ENCODE measurements around the gene MKNK1. TPM values are rescaled to one million over a fixed set of nuclear protein-coding genes. Genes with fewer than 3 reads are reported as not detected.
A peak's percentile ranks its signal among the peaks of the same experiment; 100 is the strongest.

MKNK1 gene
- total RNA-seq, 1 donor from 2014 or later: 28.0 TPM

DNA sequence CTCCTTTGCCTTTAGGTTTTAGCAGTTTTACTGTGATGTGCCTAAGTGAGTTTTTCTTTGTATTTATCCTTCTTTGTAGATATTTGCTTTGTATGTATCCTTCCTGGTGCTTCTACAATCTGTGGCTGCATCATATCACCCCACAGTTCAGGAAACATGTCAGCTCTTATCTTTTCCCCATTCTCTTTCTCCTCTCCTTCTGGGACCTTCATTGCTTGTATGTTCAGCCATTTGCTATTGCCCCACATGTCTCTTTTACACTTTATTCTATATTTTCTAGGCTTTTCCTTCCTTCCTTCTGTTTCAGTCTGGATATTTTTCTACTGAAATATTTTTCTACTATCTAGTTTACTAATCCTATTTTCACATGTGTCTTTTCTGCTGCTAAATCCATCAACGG lies 67.5 kb downstream of the MKNK1 start:
- no peaks in the 10 kb centered on the region for H3K36me3 Mint-ChIP-seq (ENCODE audit: low read depth)
- TF ChIP-seq, protein P1, sequence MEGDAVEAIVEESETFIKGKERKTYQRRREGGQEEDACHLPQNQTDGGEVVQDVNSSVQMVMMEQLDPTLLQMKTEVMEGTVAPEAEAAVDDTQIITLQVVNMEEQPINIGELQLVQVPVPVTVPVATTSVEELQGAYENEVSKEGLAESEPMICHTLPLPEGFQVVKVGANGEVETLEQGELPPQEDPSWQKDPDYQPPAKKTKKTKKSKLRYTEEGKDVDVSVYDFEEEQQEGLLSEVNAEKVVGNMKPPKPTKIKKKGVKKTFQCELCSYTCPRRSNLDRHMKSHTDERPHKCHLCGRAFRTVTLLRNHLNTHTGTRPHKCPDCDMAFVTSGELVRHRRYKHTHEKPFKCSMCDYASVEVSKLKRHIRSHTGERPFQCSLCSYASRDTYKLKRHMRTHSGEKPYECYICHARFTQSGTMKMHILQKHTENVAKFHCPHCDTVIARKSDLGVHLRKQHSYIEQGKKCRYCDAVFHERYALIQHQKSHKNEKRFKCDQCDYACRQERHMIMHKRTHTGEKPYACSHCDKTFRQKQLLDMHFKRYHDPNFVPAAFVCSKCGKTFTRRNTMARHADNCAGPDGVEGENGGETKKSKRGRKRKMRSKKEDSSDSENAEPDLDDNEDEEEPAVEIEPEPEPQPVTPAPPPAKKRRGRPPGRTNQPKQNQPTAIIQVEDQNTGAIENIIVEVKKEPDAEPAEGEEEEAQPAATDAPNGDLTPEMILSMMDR (conservative IDR thresholded peaks at IDR 0.05): no peak
- peaks cover 8% of the 10 kb centered on the region for H3K9me3 Mint-ChIP-seq
- peaks cover 74% of the 10 kb centered on the region for H3K27me3 Mint-ChIP-seq (ENCODE audit: low read depth)
- no peak overlapping the region for H3K4me3 Mint-ChIP-seq
- DNase-seq (ENCODE audit: low read depth, low spot score): no peak
- H3K4me1 Mint-ChIP-seq: peaks cover 4% of the 10 kb centered on the region
- H3K27ac Mint-ChIP-seq (ENCODE audit: unreplicated experiment): no peak overlapping the region

DNA sequence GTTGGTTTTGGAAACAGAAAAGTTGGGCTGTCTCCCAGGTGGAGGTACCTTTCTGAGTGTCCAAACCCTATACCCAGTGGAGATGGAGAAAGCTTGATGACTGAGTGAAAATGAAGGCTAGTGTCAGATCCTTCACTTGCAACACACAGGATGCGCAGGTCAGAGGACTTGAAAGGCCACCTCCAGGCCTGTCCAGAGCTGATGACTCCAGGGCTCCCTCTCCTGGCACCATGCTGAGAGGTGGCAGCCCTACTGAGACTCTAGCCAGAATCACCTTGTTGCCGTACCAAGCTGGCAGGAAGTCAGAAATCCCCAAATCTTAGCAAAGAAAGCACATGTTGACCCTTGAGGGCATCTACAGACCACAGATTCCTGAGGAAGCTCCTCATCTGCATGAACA lies 69.0 kb downstream of the MKNK1 start:
- Mint-ChIP-seq H3K27ac (ENCODE audit: unreplicated experiment) (no peak overlapping the region), H3K36me3 (ENCODE audit: low read depth) (no peaks in the 10 kb centered on the region), H3K27me3 (ENCODE audit: low read depth) (peaks cover 71% of the 10 kb centered on the region), H3K4me3 (no peak overlapping the region), H3K9me3 (peaks cover 8% of the 10 kb centered on the region), H3K4me1 (peaks cover 4% of the 10 kb centered on the region)
- TF ChIP-seq, protein P1 (conservative IDR thresholded peaks at IDR 0.05): peak; percentile 50
- DNase-seq (ENCODE audit: low read depth, low spot score): no peak

DNA sequence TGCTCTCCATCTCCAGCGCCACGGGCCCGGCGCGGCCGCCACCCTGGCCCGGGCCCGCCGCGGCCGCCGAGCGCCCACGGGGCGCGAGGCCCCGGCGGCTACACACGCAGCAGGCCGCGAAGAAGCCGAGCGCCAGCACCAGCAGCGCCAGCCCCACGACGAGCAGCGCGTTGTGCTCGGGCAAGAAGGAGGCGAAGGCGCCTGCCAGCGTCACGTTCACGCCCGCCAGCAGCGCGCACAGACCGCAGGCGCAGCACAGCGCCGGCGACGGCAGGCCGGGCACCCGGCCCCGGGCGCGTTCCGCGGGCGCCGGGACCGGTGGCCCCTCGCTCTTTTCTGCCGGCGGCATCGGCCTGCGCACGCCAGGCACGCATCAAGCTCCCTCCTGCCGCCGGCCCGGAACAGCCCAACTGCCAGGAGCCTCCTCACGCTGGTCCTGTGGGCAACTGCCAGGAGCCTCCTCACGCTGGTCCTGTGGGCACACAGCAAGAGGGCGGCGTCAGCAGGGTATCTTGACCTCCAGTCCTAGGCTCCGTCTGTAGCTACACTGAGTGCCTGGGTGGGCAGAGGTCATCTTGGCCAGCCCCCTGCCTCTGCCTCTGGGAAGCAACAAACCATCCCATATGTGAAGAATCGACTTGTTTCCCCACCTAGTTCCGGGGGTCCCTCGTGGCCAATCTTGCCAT lies 70.7 kb downstream of the MKNK1 start:
- TF ChIP-seq, protein P1 (conservative IDR thresholded peaks at IDR 0.05): no peak
- peak; percentile 36 for DNase-seq (ENCODE audit: low read depth, low spot score)
- H3K4me3 Mint-ChIP-seq: peak overlapping the region; percentile 80
- H3K9me3 Mint-ChIP-seq: peaks cover 8% of the 10 kb centered on the region
- no peaks in the 10 kb centered on the region for H3K36me3 Mint-ChIP-seq (ENCODE audit: low read depth)
- no peak overlapping the region for H3K27ac Mint-ChIP-seq (ENCODE audit: unreplicated experiment)
- H3K27me3 Mint-ChIP-seq (ENCODE audit: low read depth): peaks cover 76% of the 10 kb centered on the region
- H3K4me1 Mint-ChIP-seq: peaks cover 5% of the 10 kb centered on the region

- Mint-ChIP-seq H3K4me1 (peaks cover 12% of the 10 kb centered on the region), H3K27me3 (ENCODE audit: low read depth) (peaks cover 80% of the 10 kb centered on the region), H3K36me3 (ENCODE audit: low read depth) (no peaks in the 10 kb centered on the region), H3K4me3 (no peak overlapping the region), H3K27ac (ENCODE audit: unreplicated experiment) (no peak overlapping the region), H3K9me3 (peaks cover 8% of the 10 kb centered on the region)
- TF ChIP-seq, protein P1 (conservative IDR thresholded peaks at IDR 0.05): peak; percentile 80
- DNase-seq (ENCODE audit: low read depth, low spot score): peak; percentile 74
These were observed 71.4 kb downstream of the MKNK1 start for GRCh38 chr1:46532498-46533178.

DNA sequence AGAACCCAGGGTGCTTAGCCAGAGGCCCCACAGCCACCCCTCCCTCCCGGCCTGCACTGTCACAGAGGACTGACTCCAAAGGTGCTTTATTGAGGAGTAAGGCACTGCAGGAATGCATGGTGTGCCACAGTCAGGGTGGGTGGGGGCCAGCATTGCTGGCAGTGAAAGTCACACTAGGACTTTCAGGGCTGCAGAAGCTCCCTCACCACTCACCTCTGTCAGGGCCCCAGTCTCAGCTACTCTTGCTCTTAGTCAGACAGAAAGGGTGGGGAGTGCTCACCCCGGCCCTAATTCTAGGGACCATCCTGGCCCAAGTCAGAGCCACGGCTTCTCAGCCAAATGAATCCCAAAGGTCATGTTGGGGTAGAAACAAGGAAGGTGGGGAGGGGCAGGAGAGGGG lies 72.0 kb downstream of the MKNK1 start:
- Mint-ChIP-seq H3K4me1 (peaks cover 17% of the 10 kb centered on the region), H3K27me3 (ENCODE audit: low read depth) (peaks cover 81% of the 10 kb centered on the region), H3K36me3 (ENCODE audit: low read depth) (no peaks in the 10 kb centered on the region), H3K9me3 (peaks cover 7% of the 10 kb centered on the region), H3K4me3 (no peak overlapping the region), H3K27ac (ENCODE audit: unreplicated experiment) (no peak overlapping the region)
- TF ChIP-seq, protein P1 (conservative IDR thresholded peaks at IDR 0.05): no peak
- DNase-seq (ENCODE audit: low read depth, low spot score): no peak

Data from neural crest cell (in vitro differentiated cells).